Loucy (cell line): ENCODE results near the gene ATP11C.

Source experiments
- H2AFZ ChIP-seq: fragments of 200-600 bp; sonication (generic); 2 replicates; pipeline ENCODE4 v1.6.0; 2016; ENCODE audit warnings: antibody characterized with exemption, mild to moderate bottlenecking, low read length, moderate library complexity
- H3F3A ChIP-seq: fragments of 200-600 bp; 2 replicates; pipeline ENCODE4 v1.6.0; 2016; ENCODE audit warnings: antibody characterized with exemption, low read depth, mild to moderate bottlenecking
- H3K27me3 ChIP-seq: fragments of 200-600 bp; sonication (generic); 2 replicates; pipeline ENCODE4 v1.6.1; 2014; ENCODE audit warnings: low read length, mild to moderate bottlenecking; ENCODE audit not compliant: insufficient read depth, poor library complexity, severe bottlenecking
- H3K36me3 ChIP-seq: fragments of 200-600 bp; sonication (generic); 2 replicates; pipeline ENCODE4 v1.6.1; 2016; ENCODE audit warnings: low read length; ENCODE audit not compliant: insufficient read depth
- H3K4me1 ChIP-seq: fragments of 200-600 bp; sonication (generic); 2 replicates; pipeline ENCODE4 v1.5.1; 2014; ENCODE audit warnings: low read length, mild to moderate bottlenecking; ENCODE audit not compliant: insufficient read depth, poor library complexity, severe bottlenecking
- H3K4me2 ChIP-seq: fragments of 200-600 bp; sonication (generic); 2 replicates; pipeline ENCODE4 v1.6.0; 2014; ENCODE audit warnings: antibody characterized with exemption, low read length, low read depth, mild to moderate bottlenecking; ENCODE audit not compliant: poor library complexity, severe bottlenecking
- H3K4me3 ChIP-seq: fragments of 200-600 bp; sonication (generic); 2 replicates; pipeline ENCODE4 v1.5.1; 2014; ENCODE audit warnings: low read length, mild to moderate bottlenecking, mixed read lengths; ENCODE audit not compliant: poor library complexity, severe bottlenecking
- H3K79me2 ChIP-seq: fragments of 200-600 bp; sonication (generic); 2 replicates; pipeline ENCODE4 v1.6.1; 2014; ENCODE audit warnings: low read length; ENCODE audit not compliant: insufficient read depth
- H3K9ac ChIP-seq: fragments of 200-600 bp; sonication (generic); 2 replicates; pipeline ENCODE4 v1.6.0; 2014; ENCODE audit warnings: mild to moderate bottlenecking, low read depth, low read length, moderate library complexity; ENCODE audit not compliant: poor library complexity, severe bottlenecking
- H3K9me2 ChIP-seq: fragments of 200-600 bp; sonication (generic); replicated peaks from 2 replicates; pipeline ENCODE4 v1.6.1; 2016; ENCODE audit warnings: low read depth, low read length, mixed read lengths
- H3K9me3 ChIP-seq: fragments of 200-600 bp; sonication (generic); 2 replicates; pipeline ENCODE4 v1.6.1; 2014; ENCODE audit warnings: mild to moderate bottlenecking, antibody characterized with exemption, low read length, low read depth; ENCODE audit not compliant: insufficient read depth
- H4K20me1 ChIP-seq: fragments of 200-600 bp; sonication (generic); 2 replicates; pipeline ENCODE4 v1.6.0; 2014; ENCODE audit warnings: antibody characterized with exemption, low read length, mild to moderate bottlenecking; ENCODE audit not compliant: insufficient read depth, poor library complexity, severe bottlenecking
- CTCF ChIP-seq: fragments of 200-600 bp; sonication (generic); conservative IDR thresholded peaks from 2 replicates; pipeline ENCODE4 v1.5.1; 2014; ENCODE audit warnings: mild to moderate bottlenecking, antibody characterized with exemption, low read length
- EZH2phosphoT487 ChIP-seq: fragments of 200-600 bp; IDR thresholded peaks from 2 replicates; pipeline ENCODE4 v1.6.1; 2018; ENCODE audit warnings: antibody characterized with exemption, mild to moderate bottlenecking, moderate library complexity, borderline replicate concordance

The ATP11C gene

GRCh38 chrX:139881130-139881529 lies 51.7 kb downstream of the ATP11C start:
- H3K27me3 ChIP-seq = no peaks in the 10 kb centered on the region
- H3K4me1 ChIP-seq = peaks cover 7% of the 10 kb centered on the region
- H3K36me3 ChIP-seq = no peaks in the 10 kb centered on the region
- H3K9ac ChIP-seq = no peak overlapping the region
- H2AFZ ChIP-seq = no peak overlapping the region
- TF ChIP-seq EZH2phosphoT487 (no peak), CTCF (no peak)
- H3K4me2 ChIP-seq = no peak overlapping the region
- no peaks in the 10 kb centered on the region for H3K9me3 ChIP-seq
- peaks cover 23% of the 10 kb centered on the region for H4K20me1 ChIP-seq
- H3F3A ChIP-seq = no peaks in the 10 kb centered on the region
- no peak overlapping the region for H3K4me3 ChIP-seq
- no peaks in the 10 kb centered on the region for H3K9me2 ChIP-seq
- peaks cover 39% of the 10 kb centered on the region for H3K79me2 ChIP-seq

GRCh38 chrX:139877710-139878414 lies 55.0 kb downstream of the ATP11C start:
- H3K9me2 ChIP-seq = no peaks in the 10 kb centered on the region
- no peak overlapping the region for H3K9ac ChIP-seq
- no peak for TF ChIP-seq EZH2phosphoT487
- TF ChIP-seq CTCF = no peak
- no peak overlapping the region for H3K4me3 ChIP-seq
- H3K9me3 ChIP-seq = no peaks in the 10 kb centered on the region
- H3K36me3 ChIP-seq = no peaks in the 10 kb centered on the region
- no peak overlapping the region for H3K4me2 ChIP-seq
- peaks cover 21% of the 10 kb centered on the region for H4K20me1 ChIP-seq
- no peaks in the 10 kb centered on the region for H3K27me3 ChIP-seq
- H2AFZ ChIP-seq = no peak overlapping the region
- H3F3A ChIP-seq = no peaks in the 10 kb centered on the region
- H3K4me1 ChIP-seq = peaks cover 7% of the 10 kb centered on the region
- H3K79me2 ChIP-seq = peaks cover 42% of the 10 kb centered on the region

- Histone ChIP-seq H4K20me1 (peaks cover 21% of the 10 kb centered on the region), H3K27me3 (no peaks in the 10 kb centered on the region), H3K4me2 (no peak overlapping the region), H3K9ac (no peak overlapping the region), H3K9me3 (no peaks in the 10 kb centered on the region), H3K4me1 (peaks cover 5% of the 10 kb centered on the region), H3K36me3 (no peaks in the 10 kb centered on the region), H3K9me2 (no peaks in the 10 kb centered on the region), H3K79me2 (peaks cover 42% of the 10 kb centered on the region), H2AFZ (no peak overlapping the region), H3K4me3 (no peak overlapping the region), H3F3A (no peaks in the 10 kb centered on the region)
- no peak for TF ChIP-seq EZH2phosphoT487
- no peak for TF ChIP-seq CTCF
These were observed 57.0 kb downstream of the ATP11C start for GRCh38 chrX:139875841-139876240.
